Panc1 (cell line): ENCODE results near the gene LEAP2.

Source experiments
- REST ChIP-seq, 2 experiments: IDR thresholded peaks; 2 replicates each; pipeline ENCODE4 v1.6.1; 2011 to 2012; ENCODE audit warnings: low read depth in 2 of 2, control low read depth in 1 of 2, low read length in 1 of 2, mild to moderate bottlenecking in 1 of 2, moderate library complexity in 1 of 2; ENCODE audit not compliant: insufficient read depth in 1 of 2
- TF ChIP-seq, protein P1 (sequence below): fragments of 450-650 bp; IDR thresholded peaks from 2 replicates; pipeline ENCODE4 v1.5.1; 2017; ENCODE audit warnings: mild to moderate bottlenecking

DNA sequence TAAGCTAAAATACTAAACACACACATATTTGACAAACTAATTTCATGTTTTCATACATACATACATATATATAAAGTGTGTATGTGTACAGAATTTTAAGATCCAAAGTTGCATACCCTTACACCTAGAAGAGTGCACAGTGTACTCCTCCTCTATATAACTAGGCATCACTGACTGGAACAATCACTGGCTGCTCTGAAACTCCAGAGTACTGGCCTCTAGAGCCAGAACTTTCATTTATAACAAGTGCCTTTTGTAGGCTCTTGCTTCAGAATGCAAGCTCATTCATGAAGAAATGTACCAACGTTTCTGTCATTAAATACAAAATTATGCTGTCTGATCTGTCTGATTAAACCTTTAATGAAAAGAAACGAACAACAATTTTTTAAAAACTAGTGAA lies 4.0 kb downstream of the LEAP2 start:
- TF ChIP-seq REST (IDR thresholded peaks at IDR 0.05; ENCODE audit: insufficient read depth in 1 of 2, low read depth in 2 of 2, low read length in 1 of 2): no peak
- TF ChIP-seq, protein P1, sequence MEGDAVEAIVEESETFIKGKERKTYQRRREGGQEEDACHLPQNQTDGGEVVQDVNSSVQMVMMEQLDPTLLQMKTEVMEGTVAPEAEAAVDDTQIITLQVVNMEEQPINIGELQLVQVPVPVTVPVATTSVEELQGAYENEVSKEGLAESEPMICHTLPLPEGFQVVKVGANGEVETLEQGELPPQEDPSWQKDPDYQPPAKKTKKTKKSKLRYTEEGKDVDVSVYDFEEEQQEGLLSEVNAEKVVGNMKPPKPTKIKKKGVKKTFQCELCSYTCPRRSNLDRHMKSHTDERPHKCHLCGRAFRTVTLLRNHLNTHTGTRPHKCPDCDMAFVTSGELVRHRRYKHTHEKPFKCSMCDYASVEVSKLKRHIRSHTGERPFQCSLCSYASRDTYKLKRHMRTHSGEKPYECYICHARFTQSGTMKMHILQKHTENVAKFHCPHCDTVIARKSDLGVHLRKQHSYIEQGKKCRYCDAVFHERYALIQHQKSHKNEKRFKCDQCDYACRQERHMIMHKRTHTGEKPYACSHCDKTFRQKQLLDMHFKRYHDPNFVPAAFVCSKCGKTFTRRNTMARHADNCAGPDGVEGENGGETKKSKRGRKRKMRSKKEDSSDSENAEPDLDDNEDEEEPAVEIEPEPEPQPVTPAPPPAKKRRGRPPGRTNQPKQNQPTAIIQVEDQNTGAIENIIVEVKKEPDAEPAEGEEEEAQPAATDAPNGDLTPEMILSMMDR: no peak
